Activated CD8-positive, alpha-beta memory T cell treated with anti-CD3 and anti-CD28 coated beads, Interleukin-2, amount 10 ng/mL, durations not matched to agents 7 days and 5 days (primary cell): ENCODE measurements around the gene API5. TPM values are rescaled to one million over a fixed set of nuclear protein-coding genes. Genes with fewer than 3 reads are reported as not detected.
"Not testable (repeated sequence)": the region's sequence is repeated elsewhere in the genome, so short reads cannot be mapped to it uniquely, and the experiment has no call there.

Experiments used
- ATAC-seq: fragments of 150-1000 bp; cut with Tn5 transposase; one replicate; pipeline ENCODE4 v1.10.0; 2021; ENCODE audit warnings: moderate library complexity
- CTCF ChIA-PET: fragments of 350-600 bp; sonication (Branson Sonifier 250); formaldehyde crosslinking; loops from one replicate; lab custom pipeline; 2021; ENCODE audit warnings: antibody characterized with exemption; lab: Charles Lee
- DNase-seq: peaks from one replicate; pipeline ENCODE4 v3.0.0-alpha.2; 2020
- H3K27ac Mint-ChIP-seq: one replicate; pipeline ENCODE4 v1.8.0; 2021; ENCODE audit warnings: mild to moderate bottlenecking, mixed read lengths
- H3K27me3 Mint-ChIP-seq: one replicate; pipeline ENCODE4 v1.8.0; 2021; ENCODE audit warnings: mixed read lengths
- H3K36me3 Mint-ChIP-seq: one replicate; pipeline ENCODE4 v1.8.0; 2021; ENCODE audit warnings: mild to moderate bottlenecking, mixed read lengths
- H3K4me1 Mint-ChIP-seq: one replicate; pipeline ENCODE4 v1.8.0; 2021; ENCODE audit warnings: mixed read lengths
- H3K4me3 Mint-ChIP-seq: one replicate; pipeline ENCODE4 v1.8.0; 2021; ENCODE audit warnings: mild to moderate bottlenecking, moderate library complexity, mixed read lengths
- H3K9me3 Mint-ChIP-seq: one replicate; pipeline ENCODE4 v1.8.0; 2022; ENCODE audit warnings: low read depth, mixed read lengths
- total RNA-seq, 2 experiments: library from RNA; stranded (reverse); gene quantifications; one replicate each; pipeline ENCODE4 v1.2.3, GENCODE V29; 2021

The API5 gene
- total RNA-seq, 2 experiments from 2014 or later = 99.5 to 134 TPM

GRCh38 chr11:43327987-43328386, 16.2 kb downstream of the API5 start:
- ATAC-seq (no peak), DNase-seq (no peak)
- CTCF ChIA-PET = interaction anchor here (2.2 kb wide), 1 partner anchor 16 kb away, joined by 6 read pairs; the partner anchor contains the start of gene API5
- Mint-ChIP-seq H3K4me1 (peaks cover 2% of the 10 kb centered on the region), H3K9me3 (no peaks in the 10 kb centered on the region), H3K27ac (no peak overlapping the region), H3K36me3 (peaks cover 53% of the 10 kb centered on the region), H3K27me3 (no peaks in the 10 kb centered on the region), H3K4me3 (no peak overlapping the region)

- Mint-ChIP-seq H3K27ac (no peak overlapping the region), H3K4me3 (no peak overlapping the region), H3K27me3 (no peaks in the 10 kb centered on the region), H3K4me1 (peaks cover 2% of the 10 kb centered on the region), H3K9me3 (no peaks in the 10 kb centered on the region), H3K36me3 (peaks cover 50% of the 10 kb centered on the region)
- DNase-seq = no peak
- ATAC-seq = no peak
- CTCF ChIA-PET = interaction anchor here (1.4 to 2.2 kb wide), 2 partner anchors 11 to 17 kb away, joined by 3 to 6 read pairs; partner anchors contain the start of gene API5
Observed at GRCh38 chr11:43328482-43328881, 16.7 kb downstream of the API5 start.

GRCh38 chr11:43341159-43341558, 29.4 kb downstream of the API5 start:
- CTCF ChIA-PET = no interaction called here
- Mint-ChIP-seq H3K9me3 (no peaks in the 10 kb centered on the region), H3K27me3 (no peaks in the 10 kb centered on the region), H3K4me3 (no peak overlapping the region), H3K36me3 (peaks cover 36% of the 10 kb centered on the region), H3K4me1 (no peaks in the 10 kb centered on the region), H3K27ac (no peak overlapping the region)
- ATAC-seq (no peak), DNase-seq (no peak)

- H3K4me3 Mint-ChIP-seq, H3K36me3 Mint-ChIP-seq, H3K27ac Mint-ChIP-seq, H3K4me1 Mint-ChIP-seq, DNase-seq, H3K9me3 Mint-ChIP-seq, H3K27me3 Mint-ChIP-seq, CTCF ChIA-PET, ATAC-seq: not testable (repeated sequence)
Observed at GRCh38 chr11:43351426-43351825, 39.6 kb downstream of the API5 start.

- Mint-ChIP-seq H3K9me3 (no peaks in the 10 kb centered on the region), H3K36me3 (peaks cover 6% of the 10 kb centered on the region), H3K27me3 (no peaks in the 10 kb centered on the region), H3K4me1 (peaks cover 16% of the 10 kb centered on the region), H3K27ac (no peak overlapping the region), H3K4me3 (no peak overlapping the region)
- CTCF ChIA-PET = no interaction called here
- DNase-seq (no peak), ATAC-seq (no peak)
Observed at GRCh38 chr11:43354311-43354710, 42.5 kb downstream of the API5 start.

GRCh38 chr11:43356336-43356735, 44.5 kb downstream of the API5 start:
- no peaks in the 10 kb centered on the region for H3K9me3 Mint-ChIP-seq
- H3K27me3 Mint-ChIP-seq = no peaks in the 10 kb centered on the region
- peaks cover 28% of the 10 kb centered on the region for H3K4me1 Mint-ChIP-seq
- DNase-seq = no peak
- ATAC-seq = no peak
- CTCF ChIA-PET = interaction anchor here (1.1 to 2.0 kb wide), 2 partner anchors 44 to 63 kb away, joined by 5 to 6 read pairs; partner anchors contain the start of gene API5
- H3K27ac Mint-ChIP-seq = no peak overlapping the region
- H3K4me3 Mint-ChIP-seq = no peak overlapping the region
- peaks cover 6% of the 10 kb centered on the region for H3K36me3 Mint-ChIP-seq

- Mint-ChIP-seq H3K4me1 (peaks cover 42% of the 10 kb centered on the region), H3K36me3 (peaks cover 8% of the 10 kb centered on the region), H3K27me3 (no peaks in the 10 kb centered on the region), H3K4me3 (peak overlapping the region; percentile 88), H3K27ac (peak overlapping the region; percentile 96), H3K9me3 (no peaks in the 10 kb centered on the region)
- CTCF ChIA-PET = interaction anchor here (1.1 to 3.6 kb wide), 7 partner anchors 10 to 60 kb away, joined by 3 to 24 read pairs (median 5); partner anchors contain the start of gene API5
- DNase-seq = no peak
- ATAC-seq = no peak
Observed at GRCh38 chr11:43358279-43358800, 46.5 kb downstream of the API5 start.

- ATAC-seq (peak; percentile 95), DNase-seq (peak; percentile 97)
- Mint-ChIP-seq H3K27me3 (no peaks in the 10 kb centered on the region), H3K4me1 (peaks cover 47% of the 10 kb centered on the region), H3K36me3 (peaks cover 13% of the 10 kb centered on the region), H3K4me3 (peak within 1 kb of the TSS; percentile 88), H3K9me3 (no peaks in the 10 kb centered on the region), H3K27ac (peak within 1 kb of the TSS; percentile 96)
- CTCF ChIA-PET = interaction anchor here (1.0 to 3.6 kb wide), 8 partner anchors 34 to 60 kb away, joined by 3 to 24 read pairs (median 5); partner anchors contain the start of gene API5
Observed at GRCh38 chr11:43358801-43359421, 47.1 kb downstream of the API5 start, which contains the start of gene TTC17. Gene TTC17 (plus strand): TSS chr11:43358920. CDS start chr11:43358955, 35 bp downstream.

- H3K27me3 Mint-ChIP-seq = no peaks in the 10 kb centered on the region
- H3K36me3 Mint-ChIP-seq = peaks cover 16% of the 10 kb centered on the region
- peaks cover 47% of the 10 kb centered on the region for H3K4me1 Mint-ChIP-seq
- peak overlapping the region; percentile 96 for H3K27ac Mint-ChIP-seq
- ATAC-seq (peak; percentile 52), DNase-seq (no peak)
- H3K9me3 Mint-ChIP-seq = no peaks in the 10 kb centered on the region
- CTCF ChIA-PET = interaction anchor here (1.0 to 3.6 kb wide), 7 partner anchors 34 to 59 kb away, joined by 4 to 24 read pairs (median 5); partner anchors contain the start of gene API5
- peak overlapping the region; percentile 88 for H3K4me3 Mint-ChIP-seq
Observed at GRCh38 chr11:43359422-43359818, 47.6 kb downstream of the API5 start.

GRCh38 chr11:43360361-43361032, 48.7 kb downstream of the API5 start:
- Mint-ChIP-seq H3K36me3 (peaks cover 21% of the 10 kb centered on the region), H3K27me3 (no peaks in the 10 kb centered on the region), H3K9me3 (no peaks in the 10 kb centered on the region), H3K27ac (peak overlapping the region; percentile 96), H3K4me3 (peak overlapping the region; percentile 88), H3K4me1 (peaks cover 47% of the 10 kb centered on the region)
- CTCF ChIA-PET = interaction anchor here (0.6 to 3.6 kb wide), 4 partner anchors 12 to 48 kb away, joined by 3 to 24 read pairs (median 4); partner anchors contain the start of gene API5
- ATAC-seq (no peak), DNase-seq (no peak)

- Mint-ChIP-seq H3K4me3 (no peak overlapping the region), H3K27ac (no peak overlapping the region), H3K9me3 (no peaks in the 10 kb centered on the region), H3K36me3 (peaks cover 32% of the 10 kb centered on the region), H3K27me3 (no peaks in the 10 kb centered on the region), H3K4me1 (peaks cover 41% of the 10 kb centered on the region)
- DNase-seq = no peak
- ATAC-seq = no peak
- CTCF ChIA-PET = interaction anchor here (1.0 kb wide), 1 partner anchor 52 kb away, joined by 4 read pairs; no protein-coding TSS in a partner anchor
Observed at GRCh38 chr11:43366677-43367076, 54.9 kb downstream of the API5 start.

GRCh38 chr11:43367382-43368178, 55.8 kb downstream of the API5 start:
- H3K9me3 Mint-ChIP-seq = no peaks in the 10 kb centered on the region
- CTCF ChIA-PET = no interaction called here
- H3K4me3 Mint-ChIP-seq = no peak overlapping the region
- peaks cover 30% of the 10 kb centered on the region for H3K36me3 Mint-ChIP-seq
- H3K4me1 Mint-ChIP-seq = peaks cover 35% of the 10 kb centered on the region
- DNase-seq = no peak
- ATAC-seq = no peak
- H3K27me3 Mint-ChIP-seq = no peaks in the 10 kb centered on the region
- H3K27ac Mint-ChIP-seq = no peak overlapping the region

- CTCF ChIA-PET = no interaction called here
- no peak for DNase-seq
- Mint-ChIP-seq H3K36me3 (peaks cover 15% of the 10 kb centered on the region), H3K4me1 (peaks cover 6% of the 10 kb centered on the region), H3K9me3 (no peaks in the 10 kb centered on the region), H3K27ac (no peak overlapping the region), H3K27me3 (no peaks in the 10 kb centered on the region), H3K4me3 (no peak overlapping the region)
- ATAC-seq = no peak
Observed at GRCh38 chr11:43376065-43376464, 64.3 kb downstream of the API5 start.
